C4-2B (cell line): ENCODE data around the gene OR2T33.
"Not testable (repeated sequence)": the region's sequence is repeated elsewhere in the genome, so short reads cannot be mapped to it uniquely, and the experiment has no call there.

ENCODE experiments used
- H3K27ac ChIP-seq: fragments of 450-650 bp; 2 replicates; pipeline ENCODE4 v1.5.1; 2017
- ZFX ChIP-seq: fragments of 450-650 bp; IDR thresholded peaks from 2 replicates; pipeline ENCODE4 v1.6.1; 2017
- TF ChIP-seq, protein P1 (sequence below): fragments of 450-650 bp; conservative IDR thresholded peaks from 2 replicates; pipeline ENCODE4 v1.5.1; 2017; ENCODE audit warnings: mild to moderate bottlenecking

The OR2T33 gene, protein sequence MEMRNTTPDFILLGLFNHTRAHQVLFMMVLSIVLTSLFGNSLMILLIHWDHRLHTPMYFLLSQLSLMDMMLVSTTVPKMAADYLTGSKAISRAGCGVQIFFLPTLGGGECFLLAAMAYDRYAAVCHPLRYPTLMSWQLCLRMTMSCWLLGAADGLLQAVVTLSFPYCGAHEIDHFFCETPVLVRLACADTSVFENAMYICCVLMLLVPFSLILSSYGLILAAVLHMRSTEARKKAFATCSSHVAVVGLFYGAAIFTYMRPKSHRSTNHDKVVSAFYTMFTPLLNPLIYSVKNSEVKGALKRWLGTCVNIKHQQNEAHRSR

GRCh38 chr1:248277876-248278275, at the start of gene OR2T33:
TSS of gene OR2T33 (minus strand) at chr1:248277976. CDS start at chr1:248273814, 4,162 bp downstream.
- TF ChIP-seq, protein P1, sequence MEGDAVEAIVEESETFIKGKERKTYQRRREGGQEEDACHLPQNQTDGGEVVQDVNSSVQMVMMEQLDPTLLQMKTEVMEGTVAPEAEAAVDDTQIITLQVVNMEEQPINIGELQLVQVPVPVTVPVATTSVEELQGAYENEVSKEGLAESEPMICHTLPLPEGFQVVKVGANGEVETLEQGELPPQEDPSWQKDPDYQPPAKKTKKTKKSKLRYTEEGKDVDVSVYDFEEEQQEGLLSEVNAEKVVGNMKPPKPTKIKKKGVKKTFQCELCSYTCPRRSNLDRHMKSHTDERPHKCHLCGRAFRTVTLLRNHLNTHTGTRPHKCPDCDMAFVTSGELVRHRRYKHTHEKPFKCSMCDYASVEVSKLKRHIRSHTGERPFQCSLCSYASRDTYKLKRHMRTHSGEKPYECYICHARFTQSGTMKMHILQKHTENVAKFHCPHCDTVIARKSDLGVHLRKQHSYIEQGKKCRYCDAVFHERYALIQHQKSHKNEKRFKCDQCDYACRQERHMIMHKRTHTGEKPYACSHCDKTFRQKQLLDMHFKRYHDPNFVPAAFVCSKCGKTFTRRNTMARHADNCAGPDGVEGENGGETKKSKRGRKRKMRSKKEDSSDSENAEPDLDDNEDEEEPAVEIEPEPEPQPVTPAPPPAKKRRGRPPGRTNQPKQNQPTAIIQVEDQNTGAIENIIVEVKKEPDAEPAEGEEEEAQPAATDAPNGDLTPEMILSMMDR: no peak
- no peak for TF ChIP-seq ZFX
- no peak within 1 kb of the TSS for H3K27ac ChIP-seq

- TF ChIP-seq, protein P1: no peak
- TF ChIP-seq ZFX: no peak
- H3K27ac ChIP-seq: no peak within 1 kb of the TSS
Measured at GRCh38 chr1:248324468-248324867, 46.7 kb upstream of the OR2T33 start, which contains the start of gene OR2M7. TSS of gene OR2M7 (minus strand) at chr1:248324568. CDS start at chr1:248324568, 0 bp downstream.

DNA sequence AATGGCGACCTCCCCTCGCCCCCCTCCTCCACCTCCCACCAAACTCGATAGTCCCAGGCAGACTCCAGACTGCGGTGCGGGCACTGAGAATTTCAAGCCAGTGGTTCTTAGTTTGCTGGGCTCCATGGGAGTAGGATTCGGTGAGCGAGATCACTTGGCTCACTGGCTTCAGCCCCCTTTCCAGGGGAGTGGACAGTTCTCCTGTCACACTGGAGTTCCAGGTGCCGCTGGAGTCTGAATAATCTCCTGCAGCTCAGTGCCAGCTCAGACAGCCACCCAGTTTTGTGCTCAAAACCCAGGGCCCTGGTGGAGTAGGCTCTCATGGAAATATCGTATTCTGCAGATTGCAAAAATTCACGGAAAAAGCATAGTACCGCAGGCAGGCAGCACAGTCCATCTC, 39.0 kb upstream of the OR2T33 start:
- no peak overlapping the region for H3K27ac ChIP-seq
- TF ChIP-seq, protein P1: no peak
- TF ChIP-seq ZFX: no peak

DNA sequence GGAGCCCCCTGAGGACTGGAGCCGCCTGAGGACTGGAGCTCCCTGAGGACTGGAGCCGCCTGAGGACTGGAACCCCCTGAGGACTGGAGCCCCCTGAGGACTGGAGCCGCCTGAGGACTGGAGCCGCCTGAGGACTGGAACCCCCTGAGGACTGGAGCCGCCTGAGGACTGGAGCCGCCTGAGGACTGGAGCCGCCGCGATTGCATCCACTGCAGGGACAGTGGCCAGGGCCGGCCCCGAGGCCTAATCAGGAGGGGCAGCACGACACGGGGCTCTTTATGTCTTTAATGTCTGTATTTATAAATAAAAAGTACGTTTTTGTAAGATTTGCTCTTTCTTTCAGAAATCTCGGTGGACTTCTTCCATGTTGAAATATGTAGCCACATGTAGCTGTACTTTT, 29.0 kb upstream of the OR2T33 start:
- H3K27ac ChIP-seq: not testable (repeated sequence)

DNA sequence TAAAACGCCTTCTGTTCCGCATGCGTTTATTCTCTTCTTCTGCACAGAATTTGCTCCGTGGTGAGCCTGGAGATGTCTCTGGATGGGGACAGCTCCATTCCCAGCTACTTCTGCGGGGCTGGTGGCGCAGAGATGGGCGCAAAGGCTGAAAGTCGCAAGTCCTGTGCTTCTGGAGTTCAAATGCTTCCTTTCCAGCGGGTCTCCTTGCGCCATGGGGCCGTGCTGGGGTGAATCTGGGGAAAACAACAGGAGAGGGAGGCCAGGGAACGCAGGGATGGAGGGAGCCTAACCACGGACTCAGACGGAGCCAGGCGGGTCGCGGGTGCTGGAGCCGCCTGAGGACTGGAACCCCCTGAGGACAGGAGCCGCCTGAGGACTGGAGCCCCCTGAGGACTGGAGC, 28.3 kb upstream of the OR2T33 start:
- TF ChIP-seq, protein P1: no peak
- TF ChIP-seq ZFX: no peak
- H3K27ac ChIP-seq: no peak overlapping the region

DNA sequence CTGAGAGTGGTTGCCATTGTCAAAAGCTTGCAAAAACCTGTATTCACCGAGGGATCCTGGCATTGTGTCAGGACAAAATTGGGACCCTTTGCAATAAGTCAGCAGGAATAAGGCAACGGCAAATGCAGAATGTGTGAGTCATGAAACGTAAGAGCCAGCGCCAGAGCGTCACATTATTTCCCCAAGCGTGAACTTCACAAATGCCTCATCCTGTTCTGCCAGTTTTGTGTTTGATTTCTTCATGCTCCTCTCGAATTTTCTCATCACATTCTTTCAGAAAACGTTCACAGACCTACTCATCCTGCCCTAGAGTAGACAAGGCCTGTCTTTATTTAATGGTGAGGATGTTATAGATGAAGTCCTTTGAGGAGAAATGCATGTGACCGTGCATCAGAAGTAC, 27.9 kb upstream of the OR2T33 start:
- H3K27ac ChIP-seq: not testable (repeated sequence)

- no peak for TF ChIP-seq ZFX
- TF ChIP-seq, protein P1: no peak
- no peak within 1 kb of the TSS for H3K27ac ChIP-seq
Measured at GRCh38 chr1:248303324-248303723, 25.5 kb upstream of the OR2T33 start, which contains the start of gene OR2T12. TSS of gene OR2T12 (minus strand) at chr1:248303424. CDS start at chr1:248295578, 7,846 bp downstream.

- H3K27ac ChIP-seq: no peak overlapping the region
- TF ChIP-seq, protein P1: no peak
- no peak for TF ChIP-seq ZFX
Measured at GRCh38 chr1:248288391-248288790, 10.6 kb upstream of the OR2T33 start.

DNA sequence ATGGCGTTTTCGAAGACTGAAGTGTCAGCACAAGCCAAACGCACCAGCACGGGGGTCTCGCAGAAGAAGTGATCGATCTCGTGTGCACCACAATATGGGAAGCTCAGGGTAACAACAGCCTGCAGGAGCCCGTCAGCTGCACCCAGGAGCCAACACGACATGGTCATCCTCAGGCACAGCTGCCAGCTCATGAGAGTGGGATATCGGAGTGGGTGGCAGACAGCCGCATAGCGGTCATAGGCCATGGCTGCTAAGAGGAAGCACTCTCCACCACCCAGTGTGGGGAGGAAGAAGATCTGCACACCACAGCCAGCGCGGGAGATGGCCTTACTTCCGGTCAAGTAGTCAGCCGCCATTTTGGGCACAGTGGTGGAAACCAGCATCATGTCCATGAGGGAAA, 4.6 kb downstream of the OR2T33 start:
- not testable (repeated sequence) for H3K27ac ChIP-seq
